Astrocyte (in vitro differentiated cells and primary cell): ENCODE measurements around the gene TIAL1. TPM values are rescaled to one million over a fixed set of nuclear protein-coding genes. Genes with fewer than 3 reads are reported as not detected.
"Not testable (repeated sequence)": the region's sequence is repeated elsewhere in the genome, so short reads cannot be mapped to it uniquely, and the experiment has no call there.

Experiments used
- DNase-seq: peaks from one replicate; pipeline ENCODE4 v3.0.0-alpha.2; 2010; ENCODE audit warnings: low read depth
- FAIRE-seq: peaks from 2 replicates; lab custom pipeline; 2011; peaks lifted over from hg19 to GRCh38; lab: Jason Lieb, UNC
- H2AFZ ChIP-seq: 2 replicates; pipeline ENCODE4 v1.6.0; 2012; ENCODE audit warnings: low read depth, low read length, inconsistent platforms
- H3K27ac ChIP-seq: 2 replicates; pipeline ENCODE4 v1.5.1; 2011; ENCODE audit warnings: low read depth, low read length, inconsistent platforms
- H3K27me3 ChIP-seq: 2 replicates; pipeline ENCODE4 v1.6.0; 2011; ENCODE audit warnings: low read length, inconsistent platforms; ENCODE audit not compliant: insufficient read depth
- H3K36me3 ChIP-seq: 2 replicates; pipeline ENCODE4 v1.5.1; 2011; ENCODE audit warnings: low read length, inconsistent platforms; ENCODE audit not compliant: insufficient read depth
- H3K4me1 ChIP-seq: 2 replicates; pipeline ENCODE4 v1.5.1; 2011; ENCODE audit warnings: low read length, inconsistent platforms; ENCODE audit not compliant: insufficient read depth
- H3K4me2 ChIP-seq: 2 replicates; pipeline ENCODE4 v1.6.0; 2012; ENCODE audit warnings: low read length, inconsistent platforms
- H3K4me3 ChIP-seq: 2 replicates; pipeline ENCODE4 v1.5.1; 2011; ENCODE audit warnings: low read depth, mild to moderate bottlenecking, low read length, inconsistent platforms; ENCODE audit not compliant: insufficient read depth
- H3K79me2 ChIP-seq: 2 replicates; pipeline ENCODE4 v1.6.0; 2012; ENCODE audit warnings: mild to moderate bottlenecking, low read length, inconsistent platforms; ENCODE audit not compliant: insufficient read depth
- H3K9ac ChIP-seq: 2 replicates; pipeline ENCODE4 v1.6.0; 2012; ENCODE audit warnings: mild to moderate bottlenecking, low read length, inconsistent platforms
- H3K9me3 ChIP-seq: 2 replicates; pipeline ENCODE4 v1.5.1; 2012; ENCODE audit warnings: low read depth, mild to moderate bottlenecking, low read length, inconsistent platforms; ENCODE audit not compliant: insufficient read depth
- H4K20me1 ChIP-seq: 2 replicates; pipeline ENCODE4 v1.6.0; 2012; ENCODE audit warnings: low read length, inconsistent platforms; ENCODE audit not compliant: insufficient read depth
- H3K27ac Mint-ChIP-seq: one replicate; pipeline ENCODE4 v1.8.0; 2021; ENCODE audit warnings: mild to moderate bottlenecking, mixed read lengths; ENCODE audit not compliant: unreplicated experiment
- H3K27me3 Mint-ChIP-seq: one replicate; pipeline ENCODE4 v1.8.0; 2021; ENCODE audit warnings: low read depth, mixed read lengths; ENCODE audit not compliant: unreplicated experiment
- H3K36me3 Mint-ChIP-seq: one replicate; pipeline ENCODE4 v1.8.0; 2021; ENCODE audit warnings: low read depth, mixed read lengths; ENCODE audit not compliant: unreplicated experiment
- H3K4me1 Mint-ChIP-seq: one replicate; pipeline ENCODE4 v1.8.0; 2021; ENCODE audit warnings: low read depth, mixed read lengths; ENCODE audit not compliant: unreplicated experiment
- H3K4me3 Mint-ChIP-seq: one replicate; pipeline ENCODE4 v1.8.0; 2021; ENCODE audit warnings: mild to moderate bottlenecking, moderate library complexity, mixed read lengths; ENCODE audit not compliant: unreplicated experiment
- H3K9me3 Mint-ChIP-seq: one replicate; pipeline ENCODE4 v1.8.0; 2021; ENCODE audit warnings: mild to moderate bottlenecking, mixed read lengths; ENCODE audit not compliant: unreplicated experiment
- EZH2 ChIP-seq: IDR thresholded peaks from 2 replicates; pipeline ENCODE4 v1.6.1; 2012; ENCODE audit warnings: mild to moderate bottlenecking, low read length, inconsistent platforms; ENCODE audit not compliant: insufficient read depth
- total RNA-seq: library from RNA; stranded (reverse); gene quantifications from 2 replicates; pipeline ENCODE4 v1.2.1, GENCODE V29; 2021
- TF ChIP-seq, protein P1 (sequence below): IDR thresholded peaks from 2 replicates; pipeline ENCODE4 v1.5.1; 2011; ENCODE audit warnings: low read depth, mild to moderate bottlenecking, inconsistent platforms, low read length, moderate library complexity; ENCODE audit not compliant: insufficient read depth

The TIAL1 gene
- total RNA-seq, 1 donor from 2014 or later, result 155 TPM

DNA sequence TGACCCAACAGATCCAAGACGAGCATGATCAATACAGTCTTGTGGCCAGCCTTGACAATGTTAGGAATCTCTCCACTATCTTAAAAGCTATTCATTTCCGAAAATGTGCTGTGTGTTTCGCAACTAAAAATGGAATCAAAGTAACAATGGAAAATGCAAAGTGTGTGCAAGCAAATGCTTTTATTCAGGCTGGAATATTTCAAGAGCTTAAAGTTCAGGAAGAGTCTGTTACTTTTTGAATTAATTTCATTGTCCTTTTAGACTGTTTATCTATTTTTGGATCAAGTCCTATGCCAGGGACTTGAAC lies 24.3 kb upstream of the TIAL1 start:
- H3K27me3 Mint-ChIP-seq, result peaks cover 2% of the 10 kb centered on the region
- H4K20me1 ChIP-seq, result no peaks in the 10 kb centered on the region
- H3K4me3 Mint-ChIP-seq, result peak overlapping the region; percentile 12
- H3K27me3 ChIP-seq, result no peaks in the 10 kb centered on the region
- H3K27ac Mint-ChIP-seq, result no peak overlapping the region
- no peaks in the 10 kb centered on the region for H3K36me3 ChIP-seq
- peaks cover 2% of the 10 kb centered on the region for H3K9me3 Mint-ChIP-seq
- no peak overlapping the region for H3K4me2 ChIP-seq
- DNase-seq (no peak), FAIRE-seq (no peak)
- no peak overlapping the region for H2AFZ ChIP-seq
- H3K36me3 Mint-ChIP-seq, result no peaks in the 10 kb centered on the region
- no peak overlapping the region for H3K4me3 ChIP-seq
- no peaks in the 10 kb centered on the region for H3K4me1 ChIP-seq
- no peaks in the 10 kb centered on the region for H3K79me2 ChIP-seq
- TF ChIP-seq, protein P1, sequence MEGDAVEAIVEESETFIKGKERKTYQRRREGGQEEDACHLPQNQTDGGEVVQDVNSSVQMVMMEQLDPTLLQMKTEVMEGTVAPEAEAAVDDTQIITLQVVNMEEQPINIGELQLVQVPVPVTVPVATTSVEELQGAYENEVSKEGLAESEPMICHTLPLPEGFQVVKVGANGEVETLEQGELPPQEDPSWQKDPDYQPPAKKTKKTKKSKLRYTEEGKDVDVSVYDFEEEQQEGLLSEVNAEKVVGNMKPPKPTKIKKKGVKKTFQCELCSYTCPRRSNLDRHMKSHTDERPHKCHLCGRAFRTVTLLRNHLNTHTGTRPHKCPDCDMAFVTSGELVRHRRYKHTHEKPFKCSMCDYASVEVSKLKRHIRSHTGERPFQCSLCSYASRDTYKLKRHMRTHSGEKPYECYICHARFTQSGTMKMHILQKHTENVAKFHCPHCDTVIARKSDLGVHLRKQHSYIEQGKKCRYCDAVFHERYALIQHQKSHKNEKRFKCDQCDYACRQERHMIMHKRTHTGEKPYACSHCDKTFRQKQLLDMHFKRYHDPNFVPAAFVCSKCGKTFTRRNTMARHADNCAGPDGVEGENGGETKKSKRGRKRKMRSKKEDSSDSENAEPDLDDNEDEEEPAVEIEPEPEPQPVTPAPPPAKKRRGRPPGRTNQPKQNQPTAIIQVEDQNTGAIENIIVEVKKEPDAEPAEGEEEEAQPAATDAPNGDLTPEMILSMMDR, result no peak
- TF ChIP-seq EZH2, result no peak
- H3K4me1 Mint-ChIP-seq, result peaks cover 12% of the 10 kb centered on the region
- H3K9me3 ChIP-seq, result no peaks in the 10 kb centered on the region
- no peak overlapping the region for H3K9ac ChIP-seq
- H3K27ac ChIP-seq, result no peak overlapping the region

DNA sequence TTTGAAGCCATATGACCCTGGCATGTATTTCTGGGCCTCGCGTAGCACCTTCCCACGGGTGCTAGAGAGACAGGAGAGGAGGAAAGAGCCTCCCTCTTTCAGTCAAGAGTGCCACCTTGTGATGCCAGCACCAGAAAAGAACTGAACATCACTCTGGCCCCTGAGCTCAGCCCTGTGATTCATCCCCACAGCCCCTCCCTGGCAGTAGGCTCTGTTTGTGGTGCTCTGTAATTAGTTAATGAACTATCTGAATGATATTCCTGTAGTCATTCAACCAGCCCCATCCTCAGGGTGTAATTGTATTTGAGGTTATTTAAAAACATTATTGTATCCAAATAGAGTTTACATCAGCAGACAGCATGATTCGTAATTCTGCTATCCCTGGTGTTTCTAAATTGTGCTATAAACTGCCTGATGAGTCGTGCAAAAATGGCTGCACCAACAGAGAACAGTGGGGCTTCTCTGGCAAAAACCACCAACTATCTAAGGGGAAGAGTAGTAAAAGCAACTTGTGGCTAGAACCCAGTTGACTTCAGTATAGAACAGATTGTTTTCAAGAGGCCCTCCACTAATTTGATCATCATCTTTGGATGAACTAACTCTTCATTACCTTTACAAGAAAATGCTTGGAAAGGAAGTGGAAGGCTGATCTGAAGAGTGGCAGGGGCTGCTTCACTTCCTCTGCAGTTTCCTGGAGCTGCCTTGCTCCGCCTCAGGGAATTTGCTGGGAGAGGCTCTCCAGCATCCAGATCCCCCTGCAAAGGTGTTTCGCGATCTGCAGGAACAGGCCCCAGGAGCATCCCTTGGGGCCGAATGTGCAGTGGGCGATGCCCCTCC lies 23.7 kb upstream of the TIAL1 start:
- H3K79me2 ChIP-seq, result no peaks in the 10 kb centered on the region
- no peaks in the 10 kb centered on the region for H3K9me3 ChIP-seq
- H4K20me1 ChIP-seq, result no peaks in the 10 kb centered on the region
- Mint-ChIP-seq H3K27ac (peak overlapping the region; percentile 77), H3K27me3 (peaks cover 2% of the 10 kb centered on the region), H3K9me3 (peaks cover 2% of the 10 kb centered on the region), H3K4me3 (peak overlapping the region; percentile 27), H3K36me3 (no peaks in the 10 kb centered on the region), H3K4me1 (peaks cover 12% of the 10 kb centered on the region)
- H3K27ac ChIP-seq, result no peak overlapping the region
- no peak for FAIRE-seq
- no peaks in the 10 kb centered on the region for H3K4me1 ChIP-seq
- H3K27me3 ChIP-seq, result no peaks in the 10 kb centered on the region
- no peaks in the 10 kb centered on the region for H3K36me3 ChIP-seq
- H3K4me3 ChIP-seq, result no peak overlapping the region
- peak overlapping the region; percentile 9 for H2AFZ ChIP-seq
- no peak overlapping the region for H3K4me2 ChIP-seq
- no peak overlapping the region for H3K9ac ChIP-seq
- TF ChIP-seq EZH2, result no peak
- TF ChIP-seq, protein P1, result no peak
- peak; percentile 14 for DNase-seq

DNA sequence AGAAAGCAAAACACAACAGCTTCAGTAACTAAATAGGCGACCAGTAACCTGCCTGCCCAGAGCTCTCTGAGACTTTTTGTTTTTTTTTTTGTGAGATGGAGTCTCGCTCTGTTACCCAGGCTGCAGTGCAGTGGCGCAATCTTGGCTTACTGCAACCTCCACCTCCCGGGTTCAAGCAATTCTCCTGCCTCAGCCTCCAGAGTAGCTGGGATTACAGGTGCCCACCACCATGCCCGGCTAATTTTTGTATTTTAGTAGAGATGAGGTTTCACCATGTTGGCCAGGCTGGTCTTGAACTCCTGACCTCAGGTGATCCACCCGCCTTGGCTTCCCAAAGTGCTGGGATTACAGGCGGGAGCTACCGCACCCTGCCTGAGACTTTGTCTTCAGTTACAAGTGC lies 23.0 kb upstream of the TIAL1 start:
- H3K27me3 ChIP-seq, H3K36me3 Mint-ChIP-seq, H3K27me3 Mint-ChIP-seq, H3K4me3 ChIP-seq, H3K9me3 ChIP-seq, H3K27ac ChIP-seq, H3K4me2 ChIP-seq, H3K9ac ChIP-seq, H3K4me3 Mint-ChIP-seq, FAIRE-seq, H4K20me1 ChIP-seq, H3K79me2 ChIP-seq, DNase-seq, H3K4me1 ChIP-seq, H3K36me3 ChIP-seq, H3K9me3 Mint-ChIP-seq: not testable (repeated sequence)
- H2AFZ ChIP-seq, result peak overlapping the region; percentile 9
- Mint-ChIP-seq H3K27ac (peak overlapping the region; percentile 77), H3K4me1 (peaks cover 12% of the 10 kb centered on the region)
